HG03469 (cell line): ENCODE data around the gene LNP1.
"Not testable (repeated sequence)": the region's sequence is repeated elsewhere in the genome, so short reads cannot be mapped to it uniquely, and the experiment has no call there.

Experiments used
- ATAC-seq: cut with Tn5 transposase; IDR thresholded peaks from one replicate; pipeline ENCODE4 v1.9.1; 2021; ENCODE audit warnings: mild to moderate bottlenecking, moderate library complexity, moderate number of reproducible peaks; ENCODE audit not compliant: unreplicated experiment

Gene LNP1

GRCh38 chr3:100471444-100471843, 70.1 kb downstream of the LNP1 start:
- ATAC-seq, result no peak

GRCh38 chr3:100477851-100478360, 76.6 kb downstream of the LNP1 start:
- ATAC-seq, result not testable (repeated sequence)

GRCh38 chr3:100478521-100478920, 77.2 kb downstream of the LNP1 start:
- not testable (repeated sequence) for ATAC-seq

DNA sequence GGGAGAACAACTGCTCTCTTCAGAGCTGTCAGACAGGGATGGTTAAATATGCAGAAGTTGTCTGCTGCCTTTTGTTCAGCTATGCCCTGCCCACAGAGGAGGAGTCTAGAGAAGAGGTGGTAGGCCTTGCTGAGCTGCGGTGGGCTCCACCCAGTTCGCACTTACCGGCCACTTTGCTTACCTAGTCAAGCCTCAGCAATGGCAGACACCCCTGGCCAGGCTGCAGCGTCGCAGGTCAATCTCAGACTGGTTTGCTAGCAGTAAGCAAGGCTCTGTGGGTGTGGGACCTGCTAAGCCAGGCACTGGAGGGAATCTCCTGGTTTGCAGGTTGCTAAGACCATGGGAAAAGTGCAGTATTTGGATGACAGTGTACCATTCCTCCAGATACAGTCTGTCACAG, 78.7 kb downstream of the LNP1 start:
- ATAC-seq, result no peak

DNA sequence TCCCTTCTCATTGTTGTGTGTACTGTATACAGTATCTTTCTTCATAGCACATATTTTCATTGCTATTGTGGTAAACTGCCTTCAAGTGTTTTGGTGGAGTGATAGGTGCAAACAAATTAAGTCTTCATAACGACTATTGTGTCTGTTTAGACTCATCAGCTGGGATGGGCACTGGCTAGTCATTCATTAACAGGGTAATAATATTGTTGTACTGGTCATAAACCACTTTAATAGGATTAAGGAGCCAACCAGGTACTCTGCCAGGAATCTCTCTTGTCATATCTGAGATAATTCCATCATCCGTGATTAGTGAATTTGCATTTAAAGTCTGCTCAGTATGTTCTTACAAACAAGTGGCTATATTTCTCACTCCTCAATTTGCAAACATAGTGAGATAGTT, 80.8 kb downstream of the LNP1 start:
- no peak for ATAC-seq

- no peak for ATAC-seq
Observed at GRCh38 chr3:100483529-100483928, 82.2 kb downstream of the LNP1 start.

DNA sequence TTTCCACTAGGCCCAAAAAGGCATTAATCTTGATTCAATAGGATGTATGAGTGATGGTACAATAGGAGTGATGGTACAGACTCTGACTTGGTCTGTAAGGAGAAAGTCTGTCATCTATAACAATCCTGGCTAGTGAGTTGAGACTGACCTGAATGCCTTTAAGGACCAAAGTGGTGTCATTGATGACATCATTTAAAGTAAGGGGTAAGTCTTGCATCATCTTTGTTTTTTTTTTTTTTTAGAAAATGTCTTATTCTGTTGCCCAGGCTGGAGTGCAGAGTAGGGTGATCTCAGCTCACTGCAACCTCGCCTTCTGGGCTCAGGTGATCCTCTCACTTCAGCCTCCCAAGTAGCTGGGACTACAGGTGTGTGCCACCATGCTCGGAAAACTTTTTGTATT, 85.5 kb downstream of the LNP1 start:
- no peak for ATAC-seq

GRCh38 chr3:100489118-100489517, 87.8 kb downstream of the LNP1 start:
- ATAC-seq, result no peak

DNA sequence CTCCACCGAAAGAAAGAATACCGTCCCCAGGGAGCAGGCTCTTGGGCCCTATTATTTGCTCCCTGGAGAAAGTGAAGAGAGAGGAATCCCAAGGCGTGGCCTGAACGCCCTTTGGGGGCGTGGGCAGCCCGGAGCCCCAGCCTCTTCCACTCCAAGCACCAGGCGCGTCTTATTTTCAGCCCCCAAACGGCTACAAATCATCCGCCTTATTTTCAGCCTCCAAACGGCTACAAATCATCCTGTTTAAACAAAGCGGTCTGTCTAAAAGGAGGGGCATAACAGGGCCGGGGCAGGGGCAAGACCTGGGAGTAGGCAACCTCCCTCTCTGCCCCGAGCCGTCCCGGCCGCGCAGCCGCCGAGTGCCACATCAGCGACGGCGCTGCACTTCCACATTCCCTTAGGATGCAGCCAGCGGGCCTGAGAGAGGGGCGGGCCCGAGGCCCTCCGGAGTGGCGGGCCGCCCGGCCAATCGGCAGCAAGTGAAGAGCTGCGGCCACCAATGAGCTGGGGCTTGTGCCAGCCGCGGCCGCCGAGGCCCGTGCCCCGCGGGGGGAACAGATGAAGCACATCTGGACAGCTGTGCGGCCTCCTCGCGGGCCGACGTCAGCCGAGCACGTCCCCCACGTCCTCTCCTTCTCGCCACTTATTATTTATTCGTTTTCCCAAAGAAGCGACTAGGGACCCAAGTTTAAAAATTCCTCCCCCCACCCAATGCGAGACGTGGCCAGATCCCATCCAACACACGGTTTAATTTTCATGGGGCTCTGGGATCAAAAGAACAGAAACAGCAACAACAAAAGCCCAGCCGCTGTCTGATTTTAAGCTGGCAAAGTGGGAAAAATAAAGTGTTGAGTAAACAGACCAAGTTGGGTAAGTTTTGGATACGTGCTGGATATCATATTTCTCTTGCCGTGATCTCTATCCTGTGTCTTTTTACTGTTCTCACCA, 91.0 kb downstream of the LNP1 start, which contains the start of gene TMEM45A:
Gene TMEM45A (plus strand): TSS at position 561 of the 948 bp plus-strand sequence. CDS start 62,593 bp downstream, outside the sequence.
- peak; percentile 92 for ATAC-seq

DNA sequence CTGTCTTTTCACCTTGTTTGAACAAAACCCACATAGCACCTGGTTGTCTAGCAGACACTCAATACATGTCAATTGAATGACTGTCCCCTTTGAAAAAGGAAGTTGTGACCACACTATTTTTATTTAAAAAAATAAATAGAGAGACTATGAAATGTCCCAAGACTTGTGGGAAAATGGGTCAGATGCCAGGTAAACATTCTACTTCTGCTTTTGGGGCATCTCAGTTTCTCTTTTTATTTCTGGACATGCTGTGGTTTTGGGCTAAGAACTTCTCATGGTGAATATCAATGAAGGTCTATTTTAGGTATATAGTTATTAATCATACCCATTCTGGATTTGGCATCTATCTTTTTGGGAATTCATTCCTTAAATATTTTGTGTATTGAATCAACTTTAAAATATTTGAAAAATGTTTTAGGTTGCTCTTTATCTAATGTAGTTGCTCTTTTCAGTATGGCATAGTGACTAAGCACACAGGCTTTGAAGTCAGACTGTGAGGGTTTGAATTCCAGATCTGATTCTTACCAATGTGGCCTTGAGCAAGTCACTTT, 95.4 kb downstream of the LNP1 start:
- peak; percentile 30 for ATAC-seq

DNA sequence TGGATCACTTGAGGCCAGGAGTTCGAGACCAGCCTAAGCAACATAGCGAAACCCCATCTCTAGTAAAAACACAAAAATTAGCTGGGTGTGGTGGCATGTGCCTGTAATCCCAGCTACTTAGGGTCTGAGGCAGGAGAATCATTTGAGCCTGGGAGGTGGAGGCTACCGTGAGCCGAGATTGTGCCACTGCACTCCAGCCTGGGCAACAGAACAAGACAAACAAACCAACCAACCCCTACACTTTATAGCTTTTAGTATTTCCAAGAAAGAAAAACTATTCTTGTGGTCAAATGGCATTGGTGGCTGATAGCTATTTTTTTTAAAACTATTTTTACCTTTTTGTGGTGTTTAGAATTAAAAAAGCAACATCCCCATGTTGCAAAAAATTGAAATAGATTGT, 98.3 kb downstream of the LNP1 start:
- ATAC-seq, result no peak

DNA sequence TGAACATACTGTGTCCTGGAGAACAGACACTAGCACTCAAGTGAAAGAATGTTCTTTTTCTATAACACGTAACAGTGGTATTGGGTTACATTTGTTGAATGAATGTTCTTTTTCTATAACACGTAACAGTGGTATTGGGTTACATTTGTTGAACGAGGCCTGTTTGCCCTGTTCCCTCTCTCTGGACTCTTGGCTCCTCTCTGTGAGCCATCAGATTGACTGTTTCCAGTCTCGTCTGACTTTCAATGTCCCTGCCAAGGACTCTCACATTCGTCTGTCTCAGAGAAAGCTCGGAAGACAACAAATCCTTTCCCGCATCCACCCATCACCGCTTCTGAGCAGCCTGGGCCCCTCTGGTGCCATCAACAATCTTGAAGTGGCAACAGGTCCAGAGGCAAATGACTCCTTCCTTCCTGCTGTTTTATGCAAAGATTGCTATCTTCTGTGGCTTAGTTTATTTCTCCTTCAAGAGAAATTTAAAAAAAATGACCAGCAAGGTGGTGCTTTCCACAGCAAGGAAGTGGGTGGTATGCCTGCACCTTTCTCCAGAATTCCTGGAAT, 99.1 kb downstream of the LNP1 start:
- ATAC-seq, result no peak

DNA sequence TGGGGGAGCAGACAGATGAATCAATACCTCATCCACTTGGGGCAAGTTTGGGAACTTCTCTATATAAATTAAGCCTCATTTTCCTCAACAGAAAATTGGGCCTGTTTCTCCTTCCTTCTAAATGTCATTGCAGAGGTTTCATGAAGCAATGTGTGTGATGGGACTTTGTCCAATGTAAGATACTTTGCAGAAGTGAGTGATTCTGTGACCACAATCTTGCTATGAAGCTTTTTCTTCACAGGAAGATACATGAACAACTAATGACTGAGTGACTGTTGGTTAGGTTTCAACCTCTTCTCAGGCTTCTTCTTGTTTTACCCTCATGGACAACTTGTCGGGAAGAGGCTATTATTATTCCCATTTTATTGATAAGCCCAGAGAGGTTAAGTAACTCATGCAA, 102.1 kb downstream of the LNP1 start:
- peak; percentile 77 for ATAC-seq
